ENCODE data around the gene SGTB.

The SGTB gene

GRCh38 chr5:65721720-65722574 is at the start of gene SGTB, which contains the start of gene NLN:
Gene SGTB, minus strand, starts transcription at chr5:65722109. Its CDS starts 1,302 bp downstream, at chr5:65720807.
Gene NLN, plus strand, starts transcription at chr5:65722205. Its CDS starts 169 bp downstream, at chr5:65722374.
- peak; percentile 75 to 79 for DNase-seq (ENCODE audit: low read depth in 2 of 2)

GRCh38 chr5:65771266-65771665 is 49.4 kb upstream of the SGTB start:
- no peak for DNase-seq (ENCODE audit: low read depth in 2 of 2)

GRCh38 chr5:65769539-65769938 is 47.6 kb upstream of the SGTB start:
- no peak for DNase-seq (ENCODE audit: low read depth in 2 of 2)

GRCh38 chr5:65768723-65769346 is 46.9 kb upstream of the SGTB start:
- DNase-seq (ENCODE audit: low read depth in 2 of 2) = no peak

- DNase-seq (ENCODE audit: low read depth in 2 of 2) = no peak
Observed at GRCh38 chr5:65767565-65767964, 45.7 kb upstream of the SGTB start.

GRCh38 chr5:65766781-65767180 is 44.9 kb upstream of the SGTB start:
- no peak for DNase-seq (ENCODE audit: low read depth in 2 of 2)

GRCh38 chr5:65766175-65766574 is 44.3 kb upstream of the SGTB start:
- no peak for DNase-seq (ENCODE audit: low read depth in 2 of 2)

- no peak for DNase-seq (ENCODE audit: low read depth in 2 of 2)
Observed at GRCh38 chr5:65765582-65765981, 43.7 kb upstream of the SGTB start.

GRCh38 chr5:65762234-65762633 is 40.3 kb upstream of the SGTB start:
- no peak for DNase-seq (ENCODE audit: low read depth in 2 of 2)

GRCh38 chr5:65760504-65761275 is 38.8 kb upstream of the SGTB start:
- peak; percentile 18 to 25 for DNase-seq (ENCODE audit: low read depth in 2 of 2)

GRCh38 chr5:65758546-65759144 is 36.7 kb upstream of the SGTB start:
- no peak for DNase-seq (ENCODE audit: low read depth in 2 of 2)

- no peak for DNase-seq (ENCODE audit: low read depth in 2 of 2)
Observed at GRCh38 chr5:65753189-65753588, 31.3 kb upstream of the SGTB start.

- no peak for DNase-seq (ENCODE audit: low read depth in 2 of 2)
Observed at GRCh38 chr5:65750938-65751337, 29.0 kb upstream of the SGTB start.

GRCh38 chr5:65749956-65750355 is 28.0 kb upstream of the SGTB start:
- DNase-seq (ENCODE audit: low read depth in 2 of 2) = no peak

GRCh38 chr5:65749221-65749844 is 27.4 kb upstream of the SGTB start:
- DNase-seq (ENCODE audit: low read depth in 2 of 2) = no peak

- no peak for DNase-seq (ENCODE audit: low read depth in 2 of 2)
Observed at GRCh38 chr5:65742565-65743231, 20.8 kb upstream of the SGTB start.

- no peak for DNase-seq (ENCODE audit: low read depth in 2 of 2)
Observed at GRCh38 chr5:65739162-65739561, 17.3 kb upstream of the SGTB start.

GRCh38 chr5:65738305-65738704 is 16.4 kb upstream of the SGTB start:
- DNase-seq (ENCODE audit: low read depth in 2 of 2) = no peak

GRCh38 chr5:65737842-65738241 is 15.9 kb upstream of the SGTB start:
- DNase-seq (ENCODE audit: low read depth in 2 of 2) = no peak

GRCh38 chr5:65736011-65736410 is 14.1 kb upstream of the SGTB start:
- DNase-seq (ENCODE audit: low read depth in 2 of 2) = no peak

- DNase-seq (ENCODE audit: low read depth in 2 of 2) = no peak
Observed at GRCh38 chr5:65734921-65735320, 13.0 kb upstream of the SGTB start.
